HG03097 (cell line): ENCODE data around the gene THAP4.
"Not testable (repeated sequence)": the region's sequence is repeated elsewhere in the genome, so short reads cannot be mapped to it uniquely, and the experiment has no call there.

ENCODE experiments used
- ATAC-seq: cut with Tn5 transposase; IDR thresholded peaks from one replicate; pipeline ENCODE4 v1.9.1; 2021; ENCODE audit not compliant: unreplicated experiment, low FRiP score

Gene THAP4

GRCh38 chr2:241590496-241591455 is 46.2 kb downstream of the THAP4 start:
- ATAC-seq: not testable (repeated sequence)

GRCh38 chr2:241589863-241590262 is 47.1 kb downstream of the THAP4 start:
- not testable (repeated sequence) for ATAC-seq

DNA sequence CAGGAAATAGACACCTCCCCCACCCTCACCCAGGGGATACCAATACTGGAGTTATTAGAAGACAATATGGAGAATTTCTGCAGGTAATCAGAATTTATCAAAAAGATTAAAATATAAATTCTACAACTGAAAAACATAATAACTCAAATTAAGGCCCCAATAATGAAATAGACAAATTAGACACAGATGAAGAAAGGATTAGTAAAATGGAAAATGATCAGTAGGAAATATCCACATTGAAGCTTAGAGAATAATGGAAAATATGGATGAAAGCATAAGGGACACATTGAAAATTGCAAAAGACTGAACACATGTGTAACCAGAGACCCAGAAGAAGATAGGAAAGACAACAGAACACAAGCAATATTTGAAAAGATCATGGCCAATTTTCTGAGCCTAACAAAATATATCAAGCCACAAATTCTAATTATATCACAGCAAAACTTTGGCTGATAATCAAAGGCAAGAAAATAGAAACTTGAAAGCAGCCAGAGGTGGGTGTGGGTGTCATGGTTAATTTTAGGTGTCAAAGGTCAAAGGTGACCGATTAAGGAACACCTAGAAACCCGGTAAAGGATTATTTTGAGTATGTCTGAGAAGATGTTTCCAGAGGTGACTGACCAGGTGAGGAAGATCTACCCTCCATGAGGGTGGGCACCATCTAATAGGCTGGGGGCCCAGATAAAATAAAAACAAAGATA is 50.2 kb downstream of the THAP4 start:
- ATAC-seq: no peak

DNA sequence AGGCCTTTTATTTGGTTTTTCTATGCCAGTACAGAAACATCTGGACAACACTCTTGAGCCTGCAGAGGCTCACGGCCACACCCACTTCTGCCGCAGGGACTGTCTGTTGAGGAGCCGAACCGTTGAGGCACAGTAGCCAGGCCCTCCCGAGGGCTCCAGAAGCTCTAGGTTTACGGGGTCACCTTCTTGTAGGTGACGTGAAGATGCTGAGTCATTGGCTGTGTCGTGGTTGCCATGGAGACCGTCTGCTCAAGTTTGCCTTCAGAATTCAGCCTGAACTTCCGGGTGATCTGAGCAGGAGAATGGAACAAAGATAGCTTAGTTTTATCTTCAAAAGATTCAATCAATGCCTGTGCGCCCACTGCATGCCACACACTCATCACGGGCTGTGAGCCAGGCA is 52.5 kb downstream of the THAP4 start:
- no peak for ATAC-seq

DNA sequence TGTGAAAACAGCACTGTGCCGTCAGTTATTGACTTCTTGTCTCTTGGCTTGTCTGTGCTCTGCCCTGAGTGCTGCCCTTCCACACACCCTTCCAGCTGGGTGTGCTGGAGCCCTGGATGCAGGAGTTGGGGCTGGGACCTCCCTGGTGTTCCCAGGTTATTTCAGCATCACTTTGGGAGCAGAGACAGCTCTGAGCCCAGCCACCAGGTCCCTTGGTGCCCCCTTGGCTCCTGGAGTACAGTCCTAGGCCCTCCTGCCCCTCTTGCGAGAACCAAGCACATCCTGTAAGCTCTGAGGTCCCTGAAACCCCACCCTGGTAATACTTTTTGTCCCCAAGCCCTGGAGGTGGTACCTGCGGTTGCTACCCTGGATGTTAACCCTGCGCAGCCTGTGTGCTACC is 54.2 kb downstream of the THAP4 start:
- no peak for ATAC-seq

DNA sequence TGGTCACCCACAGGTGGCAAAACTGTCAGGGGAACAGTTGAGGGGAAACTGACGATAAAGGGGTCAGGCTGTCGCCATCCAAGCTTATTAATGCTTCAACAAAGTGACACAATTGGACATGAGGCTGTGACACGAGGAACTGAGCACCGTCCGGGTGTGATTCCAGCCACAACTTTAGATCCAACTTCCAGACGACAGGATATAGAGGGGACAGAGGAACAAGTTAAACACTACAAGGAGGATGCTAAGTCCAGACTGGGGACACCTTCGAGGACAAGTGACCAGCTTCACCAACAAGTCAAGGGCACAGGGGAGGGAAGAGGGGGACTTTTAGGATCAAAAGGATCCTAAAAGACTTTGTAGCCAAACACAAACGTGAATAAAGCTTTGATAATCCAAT is 54.6 kb downstream of the THAP4 start:
- no peak for ATAC-seq

GRCh38 chr2:241579281-241579680 is 57.7 kb downstream of the THAP4 start:
- no peak for ATAC-seq

- ATAC-seq: no peak
Observed at GRCh38 chr2:241577413-241578122, 59.4 kb downstream of the THAP4 start.

DNA sequence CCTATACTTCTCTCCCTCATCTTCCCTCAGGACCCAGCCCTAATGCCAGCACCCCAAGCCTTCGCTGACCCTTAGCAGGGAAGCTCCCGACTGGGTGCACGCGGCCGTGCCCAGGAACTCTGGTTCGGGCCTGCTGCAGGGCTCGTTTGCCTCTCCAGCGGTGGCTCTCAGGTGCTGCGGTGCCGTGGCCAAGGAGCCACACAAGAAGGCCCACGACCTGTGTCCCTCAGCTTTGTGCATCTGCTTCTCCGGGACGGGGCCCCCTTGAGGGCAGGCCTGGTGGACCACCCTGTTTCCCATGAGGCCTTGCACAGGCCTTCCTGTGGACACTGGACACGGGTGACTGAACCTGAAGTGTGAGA is 60.7 kb downstream of the THAP4 start:
- ATAC-seq: no peak

DNA sequence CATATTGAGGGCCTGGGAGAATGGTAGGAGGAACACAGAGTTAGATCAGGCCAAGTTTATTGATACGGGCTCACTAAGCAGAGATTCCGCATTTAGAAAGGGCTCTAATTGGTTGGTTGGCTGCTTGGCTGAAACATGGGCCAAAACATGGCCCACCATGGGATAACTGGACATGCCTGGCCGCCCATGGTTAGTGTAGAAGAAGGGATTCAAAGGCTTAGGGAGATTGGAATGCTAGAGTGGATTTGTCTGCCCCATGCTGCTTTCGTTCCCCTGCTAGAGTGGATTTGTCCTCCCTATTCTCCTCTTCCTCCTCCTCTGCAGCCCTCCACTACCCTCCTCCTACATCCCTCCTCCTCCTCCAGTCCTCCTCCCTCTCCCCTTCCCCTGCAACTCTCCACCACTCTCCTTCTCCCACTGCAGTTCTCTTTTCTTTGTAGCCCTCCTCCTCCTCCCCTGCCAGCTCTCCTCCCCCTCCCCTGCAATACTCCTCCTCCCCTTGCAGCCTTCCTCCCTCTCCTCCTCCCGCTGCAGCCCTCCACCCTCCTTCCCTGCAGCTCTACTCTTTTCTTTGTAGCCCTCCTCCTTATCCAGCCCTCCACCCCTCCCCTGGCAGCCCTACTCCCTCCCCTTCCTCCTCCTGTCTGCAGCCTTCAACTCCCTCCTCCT is 61.2 kb downstream of the THAP4 start:
- ATAC-seq: no peak

- no peak for ATAC-seq
Observed at GRCh38 chr2:241574911-241575623, 61.9 kb downstream of the THAP4 start.

DNA sequence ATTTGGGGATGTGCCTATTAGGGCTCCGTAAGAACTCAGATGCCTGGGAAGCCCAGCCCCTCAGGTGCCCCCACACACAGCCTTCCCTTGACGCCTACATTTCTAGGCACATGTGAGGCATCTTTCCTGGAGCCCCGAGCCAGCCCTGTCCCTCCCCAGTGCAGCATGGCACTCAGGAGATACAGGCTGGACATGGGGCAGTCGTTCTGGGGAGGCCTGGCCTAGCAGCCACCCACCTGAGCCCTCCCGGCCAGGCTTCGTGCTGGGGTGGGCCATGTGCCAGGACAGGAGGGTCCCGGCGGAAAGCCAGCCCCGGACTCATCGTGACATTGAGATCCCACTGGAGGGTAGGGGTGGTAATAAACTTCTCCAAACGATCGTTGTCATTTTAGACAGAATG is 63.2 kb downstream of the THAP4 start:
- no peak for ATAC-seq

DNA sequence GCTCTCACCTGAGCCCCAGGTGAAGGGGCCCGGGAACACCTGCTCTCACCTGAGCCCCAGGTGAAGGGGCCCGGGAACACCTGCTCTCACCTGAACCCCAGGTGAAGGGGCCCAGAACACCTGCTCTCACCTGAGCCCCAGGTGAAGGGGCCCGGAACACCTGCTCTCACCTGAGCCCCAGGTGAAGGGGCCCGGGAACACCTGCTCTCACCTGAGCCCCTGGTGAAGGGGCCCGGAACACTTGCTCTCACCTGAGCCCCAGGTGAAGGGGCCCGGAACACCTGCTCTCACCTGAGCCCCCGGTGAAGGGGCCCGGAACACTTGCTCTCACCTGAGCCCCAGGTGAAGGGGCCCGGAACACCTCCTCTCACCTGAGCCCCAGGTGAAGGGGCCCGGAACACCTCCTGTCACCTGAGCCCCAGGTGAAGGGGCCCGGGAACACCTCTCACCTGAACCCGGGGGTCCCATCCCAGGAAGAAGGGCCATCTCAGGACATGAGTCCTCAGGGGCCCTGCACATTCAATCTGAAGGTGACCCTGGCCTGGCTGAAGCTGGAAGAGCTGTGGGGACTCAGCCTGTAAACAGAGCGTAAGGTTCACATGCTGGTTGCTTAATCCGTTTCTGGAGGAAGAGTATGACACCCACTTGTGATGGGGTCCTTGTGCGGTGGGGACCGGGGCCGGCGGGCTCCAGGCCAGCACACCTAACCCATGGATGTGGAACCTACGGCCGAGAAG is 63.9 kb downstream of the THAP4 start:
- not testable (repeated sequence) for ATAC-seq

GRCh38 chr2:241571821-241572620 is 64.9 kb downstream of the THAP4 start:
- ATAC-seq: no peak

- ATAC-seq: no peak
Observed at GRCh38 chr2:241570961-241571581, 65.9 kb downstream of the THAP4 start.

GRCh38 chr2:241569831-241570281 is 67.1 kb downstream of the THAP4 start:
- ATAC-seq: no peak

DNA sequence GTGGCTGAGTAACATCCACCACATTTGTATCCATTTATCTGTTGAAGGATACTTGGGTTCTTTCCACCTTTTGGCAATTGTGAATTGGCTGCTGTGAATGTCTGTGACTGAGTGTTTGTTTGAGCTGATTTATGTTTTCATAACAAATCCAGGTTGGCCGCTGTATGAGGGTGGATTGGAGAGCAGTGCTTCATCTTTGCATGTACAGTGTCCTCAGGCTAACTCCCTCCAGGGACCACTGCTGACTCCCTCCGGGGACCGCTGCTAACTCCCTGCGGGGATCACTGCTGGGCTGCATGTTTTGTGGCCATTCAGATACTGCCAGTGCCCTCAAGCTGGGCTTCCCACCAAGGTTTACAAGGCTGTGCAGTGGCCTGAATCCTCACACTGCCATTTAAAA is 68.2 kb downstream of the THAP4 start:
- ATAC-seq: no peak

- ATAC-seq: no peak
Observed at GRCh38 chr2:241567776-241568175, 69.2 kb downstream of the THAP4 start.
